NCI-H345 (cell line): Measurements from ENCODE around the gene FUCA2.
"Not testable (repeated sequence)": the region's sequence is repeated elsewhere in the genome, so short reads cannot be mapped to it uniquely, and the experiment has no call there.

Source experiments
- DNase-seq: peaks from one replicate; lab custom pipeline; 2025; lab: John Stamatoyannopoulos, UW

Gene FUCA2

DNA sequence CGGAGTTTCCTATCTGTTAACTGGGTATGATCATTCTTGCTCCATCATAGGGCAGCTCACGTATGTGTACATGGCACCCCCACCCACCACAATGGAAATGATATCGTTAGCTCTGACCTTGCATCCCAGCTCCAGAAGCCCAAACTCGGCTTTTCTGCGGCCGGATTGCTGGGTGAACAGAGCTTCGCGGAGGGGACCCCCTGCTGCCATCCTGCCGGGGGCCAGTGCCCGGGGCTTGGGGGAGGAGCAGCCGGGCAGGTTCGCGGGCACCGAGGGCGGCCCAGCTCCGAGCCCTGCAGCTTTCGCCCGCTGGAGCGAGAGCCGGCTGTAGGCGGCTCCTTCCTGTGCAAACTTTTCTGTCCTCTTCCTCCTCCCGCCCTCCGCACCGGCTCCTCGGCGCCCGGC is 24.9 kb upstream of the FUCA2 start:
- DNase-seq, result peak; percentile 29

DNA sequence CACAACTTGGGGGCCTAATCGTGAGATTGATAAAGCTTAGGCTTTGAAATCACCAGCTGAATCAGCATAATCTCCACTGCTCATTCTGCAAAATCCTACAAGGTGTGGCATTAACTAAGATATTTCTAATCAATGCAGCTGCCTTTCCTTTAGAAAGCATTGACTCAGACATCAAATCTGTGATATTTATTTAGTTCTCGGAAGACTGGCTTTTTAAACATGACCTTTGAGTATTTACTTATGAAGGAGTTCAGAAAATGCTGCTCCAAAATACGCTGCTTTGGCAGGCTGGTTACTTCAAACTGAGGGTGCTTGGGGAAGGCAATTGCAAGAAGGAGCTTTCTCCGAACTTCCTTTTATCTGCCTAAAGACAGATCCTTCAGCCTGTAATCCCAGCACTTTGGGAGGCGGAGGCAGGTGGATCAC is 23.7 kb upstream of the FUCA2 start:
- no peak for DNase-seq

DNA sequence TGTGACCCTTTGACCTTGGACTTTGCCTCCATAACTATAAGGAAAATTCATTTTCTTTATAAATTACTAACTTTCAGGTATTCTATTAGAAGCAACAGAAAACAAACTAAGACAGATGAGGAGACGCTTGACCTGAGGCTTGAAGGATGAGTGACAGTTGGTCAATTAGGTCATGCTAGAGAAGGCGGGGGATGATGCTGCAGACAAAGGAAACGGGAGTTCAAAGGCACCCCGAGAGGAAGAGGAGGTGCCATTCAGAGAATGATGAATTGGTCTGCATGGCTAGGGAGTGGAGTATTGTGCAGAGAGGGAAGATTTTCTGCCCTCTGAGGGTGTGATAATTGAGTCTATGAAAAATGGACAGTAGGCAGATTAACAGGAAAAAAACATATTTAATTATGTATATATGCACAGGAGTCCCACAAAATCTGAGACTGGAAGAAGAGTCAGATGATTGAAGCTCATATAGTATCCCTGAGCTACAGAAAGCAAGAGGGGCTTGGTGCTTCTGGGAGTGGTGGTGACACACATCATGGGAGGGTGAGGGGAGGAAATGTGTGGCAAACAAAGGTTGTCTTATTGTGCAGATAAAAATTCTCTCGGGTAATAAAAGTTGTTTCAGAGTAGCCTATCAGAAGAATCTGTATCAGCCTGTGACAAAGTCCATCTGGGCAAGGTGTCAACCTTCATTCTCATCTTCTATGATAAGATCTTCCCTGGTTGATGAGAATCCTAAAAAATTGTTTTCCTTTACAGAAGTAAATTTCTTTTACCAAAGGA is 20.4 kb upstream of the FUCA2 start:
- no peak for DNase-seq

DNA sequence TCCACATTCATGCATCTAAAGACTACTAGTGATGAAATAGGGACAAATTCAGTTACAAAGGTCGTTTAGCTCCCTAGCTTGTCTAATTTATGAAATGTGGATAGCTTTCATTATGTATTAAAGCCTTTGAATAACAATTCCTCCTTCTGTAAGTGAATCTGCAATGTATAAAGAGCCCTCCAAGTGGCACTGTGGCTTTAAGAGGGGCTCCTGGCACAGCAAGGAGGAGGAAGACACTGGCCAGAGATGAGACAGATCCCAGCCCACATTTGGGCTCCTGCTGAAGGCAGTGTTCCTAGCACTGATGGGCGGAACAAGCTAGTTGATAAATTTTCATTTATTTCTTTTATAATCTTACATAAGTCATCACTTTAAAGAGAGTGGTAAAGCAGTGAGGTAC is 17.6 kb upstream of the FUCA2 start:
- DNase-seq, result no peak

DNA sequence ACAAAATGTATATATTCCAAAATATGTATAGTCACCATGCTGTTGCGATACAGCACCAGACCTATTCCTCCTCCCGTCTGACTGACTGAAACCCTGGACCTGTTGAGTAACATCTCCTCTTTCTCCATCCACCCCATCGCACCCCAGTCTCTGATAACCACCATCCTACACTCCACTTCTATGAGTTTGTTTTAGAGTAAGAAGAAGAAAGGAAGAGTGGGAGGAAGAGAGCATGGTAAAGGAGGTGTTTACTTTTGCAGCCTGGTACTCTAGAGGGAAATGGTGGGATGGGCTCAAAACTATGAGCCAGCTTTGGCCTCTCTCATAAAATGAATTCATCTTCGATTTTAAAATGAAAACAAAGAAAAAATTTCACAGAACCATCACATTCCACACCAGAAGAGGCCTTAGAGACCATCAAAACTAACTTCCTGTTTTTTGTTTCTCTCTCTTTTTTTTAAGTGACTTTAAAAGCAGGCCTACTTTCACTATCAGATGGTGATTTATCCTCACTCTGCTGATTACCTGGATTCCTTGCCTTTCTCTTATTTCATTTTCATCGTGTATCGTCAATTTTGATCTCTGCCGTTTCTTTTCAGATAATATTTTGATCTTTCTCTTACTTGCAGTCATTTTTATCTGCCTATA is 16.8 kb upstream of the FUCA2 start:
- DNase-seq, result no peak

DNA sequence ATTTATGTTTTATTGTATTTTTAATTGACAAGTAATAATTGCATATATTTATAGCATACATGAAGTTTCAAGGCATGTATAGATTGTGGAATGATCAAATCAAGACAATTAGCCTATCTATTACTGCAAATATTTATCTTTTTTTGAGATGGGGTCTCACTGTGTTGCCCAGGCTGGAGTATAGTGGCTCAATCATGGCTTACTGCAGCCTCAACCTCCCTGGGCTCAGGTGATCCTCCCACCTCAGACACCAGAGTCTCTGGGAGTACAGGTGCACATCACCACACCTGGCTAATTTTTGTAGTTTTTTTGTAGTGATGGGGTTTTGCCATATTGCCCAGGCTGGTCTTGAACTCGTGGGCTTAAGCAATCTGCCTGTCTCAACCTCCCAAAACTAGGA is 16.2 kb upstream of the FUCA2 start:
- no peak for DNase-seq

DNA sequence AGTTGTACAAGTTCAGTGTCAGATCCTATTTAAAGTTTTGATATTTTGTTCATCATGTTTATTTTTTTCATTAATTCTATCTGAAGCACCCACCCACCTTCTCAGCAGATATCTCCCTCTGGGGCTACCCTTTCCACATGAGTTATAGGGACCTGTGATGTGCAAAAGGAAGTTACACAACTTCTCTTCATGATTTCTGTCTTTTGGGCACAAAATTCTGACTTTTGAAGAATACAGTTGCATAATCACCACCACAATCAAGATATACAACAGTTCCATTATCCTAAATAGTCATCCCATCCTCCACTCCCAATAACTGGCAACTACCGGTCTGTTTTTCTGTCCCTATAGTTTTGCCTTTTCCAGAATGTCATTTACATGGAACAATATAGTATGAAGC is 13.8 kb upstream of the FUCA2 start:
- DNase-seq, result no peak

DNA sequence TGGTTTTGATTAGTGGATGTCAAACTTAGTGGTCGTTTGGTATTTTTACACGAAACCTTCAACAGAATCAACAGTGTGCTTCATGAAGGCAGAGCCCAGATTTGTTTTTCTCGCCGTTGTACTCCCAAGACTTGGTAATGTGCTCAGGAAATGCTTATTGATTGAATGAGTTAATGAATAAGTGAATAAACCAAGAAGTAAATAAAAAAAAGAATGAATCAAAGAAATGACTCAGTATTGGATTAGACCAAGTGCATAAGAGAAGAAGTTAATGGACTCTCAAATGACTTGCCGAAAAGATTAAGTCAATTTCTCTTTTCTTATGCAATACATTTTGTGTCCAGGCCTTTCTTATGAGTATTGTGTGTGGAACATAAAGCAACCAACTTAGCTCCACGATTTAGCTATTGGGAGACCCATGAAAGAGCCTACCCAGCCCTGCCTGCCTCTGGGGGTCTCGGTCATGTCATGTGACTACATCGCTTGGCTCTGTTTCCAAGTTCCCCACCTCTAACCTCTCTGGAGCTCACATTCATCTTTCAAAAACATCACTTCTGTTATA is 10.6 kb upstream of the FUCA2 start:
- no peak for DNase-seq

DNA sequence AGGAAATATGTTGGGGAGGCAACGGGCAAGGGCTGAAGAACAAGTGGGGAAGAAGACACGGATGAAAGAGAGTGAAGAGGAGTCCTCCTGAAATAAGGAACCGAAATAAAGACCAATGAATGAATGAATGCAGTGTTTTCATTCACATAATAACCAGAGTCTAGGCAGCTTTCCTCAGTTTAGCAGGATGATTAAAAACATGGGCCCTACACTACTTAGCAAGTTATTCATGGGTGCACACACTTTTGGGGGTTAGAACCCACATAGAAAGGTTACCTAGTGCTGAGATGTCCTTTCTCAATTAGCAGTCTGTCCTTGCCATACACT is 5.9 kb upstream of the FUCA2 start:
- DNase-seq, result no peak

DNA sequence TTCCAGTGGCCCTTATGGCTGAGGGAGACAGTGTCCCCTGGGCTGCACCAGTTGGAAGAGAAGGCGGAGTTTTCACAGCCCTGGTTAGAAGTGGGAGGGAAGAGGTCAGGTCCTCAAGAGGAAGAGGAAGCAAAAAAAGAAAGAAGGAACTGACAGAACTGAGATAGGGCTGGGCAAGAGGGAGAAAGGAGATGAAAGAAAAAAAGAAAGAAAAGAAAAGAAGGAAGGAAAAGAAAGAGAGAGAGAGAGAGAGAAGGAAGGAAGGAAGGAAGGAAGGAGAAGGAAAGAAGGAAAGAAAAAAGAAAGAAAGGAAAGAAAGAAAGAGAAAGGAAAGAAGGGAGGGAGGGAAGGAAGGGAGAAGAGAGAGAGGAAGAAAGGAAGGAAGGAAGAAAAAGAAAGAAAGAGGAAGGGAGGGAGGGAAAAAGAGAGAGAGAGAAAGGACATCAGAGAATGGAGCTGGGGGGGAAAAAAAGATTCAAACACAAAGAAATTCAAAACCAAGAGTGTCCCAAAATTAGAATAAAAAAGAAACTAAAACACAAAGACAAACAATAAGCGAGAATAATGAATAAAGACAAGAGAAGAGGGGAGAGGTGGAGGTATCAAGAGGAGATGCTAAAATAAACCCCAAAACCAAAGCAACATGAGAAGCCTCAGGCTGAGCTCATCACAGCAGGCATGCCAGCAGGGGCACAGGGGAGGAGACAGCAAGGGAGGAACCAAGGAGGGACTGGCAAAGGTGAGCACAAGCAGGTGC is 5.3 kb upstream of the FUCA2 start:
- peak; percentile 35 for DNase-seq

DNA sequence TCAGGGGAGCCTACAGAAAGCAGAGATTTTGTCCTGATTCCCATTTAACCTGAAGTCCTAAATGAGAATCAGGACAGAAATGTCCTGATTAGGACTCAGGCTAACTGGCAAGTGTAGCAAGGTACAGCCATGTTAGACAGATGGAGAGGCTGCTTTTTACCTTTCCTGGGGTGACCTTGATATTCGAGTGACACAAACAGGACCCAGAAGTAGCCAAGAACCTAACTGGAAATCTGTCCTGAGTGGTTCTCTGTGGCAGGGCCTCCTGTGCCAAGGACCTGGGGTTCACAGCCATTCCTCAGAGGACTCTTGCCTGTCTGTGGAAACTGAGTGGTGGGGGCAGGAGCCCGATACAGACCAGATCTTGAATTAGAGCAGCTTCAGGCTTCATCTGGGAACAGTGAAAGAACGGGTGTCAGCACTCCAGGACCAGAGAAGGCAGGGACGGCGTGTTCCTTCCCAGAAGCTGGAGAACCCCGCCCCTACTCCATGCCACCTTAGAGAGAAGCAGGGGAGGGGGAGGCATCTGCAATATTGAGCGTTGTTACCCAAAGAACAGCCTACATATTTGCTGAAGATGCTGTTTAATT is 4.3 kb upstream of the FUCA2 start:
- no peak for DNase-seq

DNA sequence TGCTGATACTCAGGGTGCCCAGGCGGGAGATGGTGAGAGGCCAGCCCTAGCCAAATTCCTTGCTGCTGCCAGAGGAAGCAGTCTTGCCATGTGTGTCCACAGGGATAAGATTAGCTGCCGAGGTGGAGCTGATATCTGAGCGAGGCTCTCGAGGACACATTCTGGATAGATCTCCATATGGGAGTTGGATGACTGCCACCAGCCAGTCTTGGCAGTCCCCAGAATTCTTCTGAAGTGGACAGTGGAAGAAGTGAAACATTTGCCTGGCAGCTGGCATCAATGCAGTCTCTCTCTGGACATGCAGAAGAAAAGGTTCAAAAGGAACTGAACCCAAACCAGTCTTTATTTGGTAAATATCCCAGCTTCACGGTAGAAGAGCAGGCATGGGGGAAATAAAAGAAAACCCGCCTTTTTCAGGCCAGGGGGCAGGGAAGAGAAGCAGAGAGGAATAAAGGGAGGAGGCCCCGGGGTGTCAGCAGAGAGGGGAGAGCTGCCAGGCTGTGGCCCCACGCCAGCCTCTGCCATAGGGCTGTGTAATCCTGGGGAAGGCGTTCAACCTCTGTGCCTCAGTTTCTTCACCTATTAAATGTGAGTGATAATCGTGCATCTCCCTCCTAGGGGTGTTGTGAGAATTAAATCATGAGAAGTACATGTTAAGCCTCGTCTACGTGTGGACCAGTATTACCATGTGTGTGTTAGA is 3.7 kb upstream of the FUCA2 start:
- no peak for DNase-seq

DNA sequence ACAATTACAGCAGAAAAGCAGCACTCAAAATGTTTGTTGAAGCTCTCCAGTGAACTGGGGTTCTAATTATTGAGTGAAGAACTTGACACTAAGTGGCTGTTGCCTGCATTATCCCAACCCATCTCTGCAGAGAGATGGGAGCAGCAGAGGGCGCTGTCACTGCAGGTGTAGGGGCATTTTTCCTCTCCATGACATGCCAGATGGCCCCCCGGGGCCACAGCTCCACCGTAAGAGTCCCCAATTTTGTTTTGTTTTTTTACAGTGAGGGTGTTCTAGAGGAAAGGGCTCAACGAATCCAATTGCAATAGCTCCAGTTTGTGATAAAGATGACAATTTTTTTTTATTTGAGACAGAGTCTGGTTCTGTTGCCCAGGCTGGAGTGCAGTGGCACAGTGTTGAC is 1.9 kb upstream of the FUCA2 start:
- peak; percentile 84 for DNase-seq

DNA sequence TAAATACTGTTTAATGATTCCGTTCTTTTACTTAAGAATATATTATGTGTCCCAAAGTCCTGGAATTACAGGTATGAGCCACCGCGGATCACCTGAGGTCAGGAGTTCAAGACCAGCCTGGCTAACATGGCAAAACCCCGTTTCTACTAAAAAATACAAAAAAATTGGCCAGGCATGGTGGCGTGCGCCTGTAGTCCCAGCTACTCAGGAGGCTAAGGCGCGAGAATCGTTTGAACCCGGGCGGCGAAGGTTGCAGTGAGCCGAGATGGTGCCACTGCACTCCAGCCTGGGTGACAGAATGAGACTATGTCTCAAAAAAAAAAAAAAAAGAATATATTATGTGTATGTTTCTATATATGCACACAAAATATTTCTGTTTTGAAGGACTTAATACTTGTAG is 1.2 kb downstream of the FUCA2 start:
- not testable (repeated sequence) for DNase-seq

DNA sequence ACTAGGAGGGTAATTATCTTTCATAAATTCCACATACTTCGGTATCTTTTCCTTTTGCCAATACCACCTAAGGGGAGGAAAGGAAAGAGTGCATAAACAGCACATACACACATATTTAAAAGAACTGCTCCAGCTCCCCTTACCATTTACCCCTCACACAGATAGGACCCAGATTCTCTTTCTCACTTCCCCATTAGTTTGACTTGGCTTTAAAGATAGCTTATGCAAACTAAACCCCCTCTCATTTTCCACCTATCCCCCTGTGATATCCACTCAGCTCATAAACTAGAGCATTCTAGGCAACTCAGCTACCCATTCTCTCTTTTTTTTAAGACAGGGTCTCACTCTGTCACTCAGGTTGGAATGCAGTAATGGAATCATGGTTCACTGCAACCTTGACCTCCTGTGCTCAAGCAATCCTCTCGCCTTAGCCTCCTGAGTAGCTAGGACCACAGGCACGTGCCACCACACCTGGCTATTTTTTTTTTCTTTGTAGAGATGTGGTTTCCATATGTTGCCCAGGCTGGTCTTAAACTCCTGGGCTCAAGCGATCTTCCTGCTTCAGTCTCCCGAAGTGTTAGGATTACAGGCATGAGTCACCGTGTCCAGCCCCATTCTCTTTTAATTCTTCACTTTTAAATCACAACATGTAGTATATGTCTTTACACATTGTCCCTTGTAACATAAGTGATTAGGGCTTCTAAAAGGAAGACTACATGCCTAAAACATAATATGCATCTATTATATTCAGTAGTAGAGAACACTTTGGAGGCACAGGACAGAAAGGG is 4.0 kb downstream of the FUCA2 start:
- no peak for DNase-seq

DNA sequence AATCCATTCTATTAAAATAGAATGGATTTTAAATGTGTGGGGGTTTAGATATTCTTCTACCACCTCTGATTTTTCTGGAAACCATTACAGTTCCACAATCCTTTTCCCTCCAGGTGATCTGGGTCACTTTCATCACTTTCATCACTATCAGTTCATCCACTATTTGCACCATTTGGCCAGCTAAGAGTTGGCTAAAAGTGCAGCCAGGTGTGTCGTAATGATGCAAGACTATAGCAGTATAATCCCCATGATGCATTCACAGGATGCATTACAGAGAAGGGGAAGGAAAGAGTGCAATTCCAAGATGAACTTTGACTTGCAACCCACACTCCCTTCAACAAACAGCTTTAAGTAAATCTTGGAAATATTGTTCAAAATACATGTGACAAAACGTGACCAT is 4.9 kb downstream of the FUCA2 start:
- no peak for DNase-seq

DNA sequence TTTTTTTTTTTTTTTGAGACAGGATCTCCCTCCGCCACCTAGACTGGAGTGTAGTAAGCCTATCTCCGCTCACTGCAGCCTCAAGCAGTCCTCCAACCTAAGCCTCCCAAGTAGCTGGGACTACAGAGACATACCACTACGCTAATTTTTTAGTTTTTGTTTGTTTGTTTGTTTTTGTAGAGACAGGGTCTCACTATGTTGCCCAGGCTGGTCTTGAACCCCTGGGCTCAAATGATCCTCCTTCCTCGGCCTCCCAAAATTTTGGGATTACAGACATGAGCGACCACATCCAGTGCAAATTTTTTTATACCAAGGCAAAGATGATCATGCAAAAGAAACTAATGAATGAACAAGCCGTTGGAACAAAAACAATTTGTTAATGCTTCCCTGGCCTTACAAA is 5.3 kb downstream of the FUCA2 start:
- no peak for DNase-seq

DNA sequence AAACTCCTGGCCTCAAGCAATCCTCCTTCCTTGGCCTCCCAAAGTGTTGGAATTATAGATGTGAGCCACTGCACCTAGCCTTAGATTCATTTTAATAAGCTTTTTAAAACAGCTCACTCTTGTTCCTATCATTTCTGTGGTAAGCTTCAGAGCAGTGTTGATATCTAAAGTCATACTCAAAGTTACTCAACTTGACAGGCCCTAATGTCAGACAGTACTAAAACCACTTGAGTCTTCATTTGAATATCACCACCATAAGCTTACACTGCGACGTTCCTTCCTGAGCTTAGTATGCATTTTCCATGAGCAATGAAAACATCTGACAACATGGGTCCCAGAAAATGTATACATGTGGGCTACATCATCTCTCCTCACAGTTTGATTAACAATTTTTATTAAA is 6.0 kb downstream of the FUCA2 start:
- no peak for DNase-seq

DNA sequence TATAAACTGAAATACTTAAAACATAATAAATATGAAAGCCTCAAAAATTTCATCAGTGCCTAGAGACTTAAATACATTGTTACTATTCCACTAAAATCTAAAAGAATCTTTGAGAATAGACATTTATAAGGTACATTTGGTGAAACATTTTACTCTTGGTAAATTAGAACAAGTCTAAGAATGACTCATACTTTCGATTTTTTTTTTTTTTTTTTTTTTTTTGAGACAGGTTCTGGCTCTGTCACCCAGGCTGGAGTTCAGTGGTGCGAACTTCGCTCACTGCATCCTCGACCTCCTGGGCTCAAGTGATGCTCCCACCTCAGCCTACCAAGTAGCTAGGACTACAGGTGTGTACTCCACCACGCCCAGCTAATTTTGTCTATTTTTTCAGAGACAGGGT is 6.4 kb downstream of the FUCA2 start:
- DNase-seq, result no peak

DNA sequence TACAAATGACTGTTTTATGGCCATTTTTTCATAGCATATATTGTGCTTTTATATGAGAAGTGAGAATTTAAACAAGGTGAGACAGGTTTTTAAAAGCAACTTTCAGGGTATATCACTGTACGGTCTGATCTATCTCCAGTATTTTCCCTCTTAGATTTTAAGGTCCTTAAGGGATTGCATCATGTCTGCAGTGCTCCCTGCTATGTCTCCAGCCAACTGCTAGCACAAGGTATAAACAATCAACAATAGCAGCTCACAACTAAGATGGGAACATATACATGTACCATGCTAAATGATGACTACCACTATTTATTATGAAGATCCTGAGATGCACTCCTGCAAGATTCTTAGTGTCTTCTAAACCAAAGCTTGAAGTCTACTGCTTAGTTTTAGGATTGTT is 7.2 kb downstream of the FUCA2 start:
- DNase-seq, result no peak

DNA sequence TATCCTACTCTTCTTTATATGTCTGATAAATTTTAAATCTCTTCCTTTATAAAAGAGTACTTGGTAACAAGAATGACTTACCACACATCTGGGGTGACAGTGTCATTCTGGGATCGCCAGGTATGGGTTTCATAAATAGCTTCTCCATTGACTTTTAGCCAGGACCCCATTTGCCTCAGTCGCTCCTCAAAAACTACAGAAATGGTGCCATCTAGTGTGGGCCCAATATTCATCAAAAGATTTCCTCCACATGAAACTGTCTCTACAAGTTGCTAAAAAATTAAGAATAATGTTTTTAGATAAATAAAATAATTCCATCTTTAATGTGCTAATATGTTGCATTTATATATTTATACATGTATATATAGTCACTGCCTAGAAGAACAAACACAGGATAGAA is 9.7 kb downstream of the FUCA2 start:
- DNase-seq, result no peak
